Gastrocnemius medialis (tissue), 4 donors: Measurements from ENCODE around the gene SYTL1. TPM values are rescaled to one million over a fixed set of nuclear protein-coding genes. Genes with fewer than 3 reads are reported as not detected.

Experiments
- ATAC-seq, 2 donors: fragments of 150-250 bp; one replicate each; pipeline ENCODE4 v1.9.1; 2016
- DNase-seq, 2 donors: peaks; one replicate each; pipeline ENCODE4 v3.0.0-alpha.2; 2019
- H3K27ac ChIP-seq, 4 donors: fragments of 200-600 bp; sonication (generic); 1 replicate in 1 of 4; 2 replicates in 3 of 4; pipeline ENCODE4 v1.5.1; 2016 to 2018; ENCODE audit warnings: mild to moderate bottlenecking in 2 of 4, moderate library complexity in 1 of 4
- H3K27me3 ChIP-seq, 3 donors: fragments of 200-600 bp; sonication (generic) in 2 of 3; 1 replicate in 1 of 3; 2 replicates in 2 of 3; pipeline versions ENCODE4 v1.5.1 to v1.6.0; 2016 to 2019; ENCODE audit warnings: mild to moderate bottlenecking in 1 of 3, moderate library complexity in 1 of 3
- H3K36me3 ChIP-seq, 2 donors: fragments of 200-600 bp; sonication (generic) in 1 of 2; one replicate each; pipeline ENCODE4 v1.5.1; 2017 to 2018
- H3K4me1 ChIP-seq, 2 donors: fragments of 200-600 bp; sonication (generic) in 1 of 2; one replicate each; pipeline ENCODE4 v1.5.1; 2016 to 2017; ENCODE audit warnings: mild to moderate bottlenecking in 2 of 2
- H3K4me3 ChIP-seq, 4 donors: fragments of 200-600 bp; sonication (generic) in 3 of 4; 1 replicate in 1 of 4; 2 replicates in 3 of 4; pipeline ENCODE4 v1.5.1; 2016 to 2019; ENCODE audit warnings: mild to moderate bottlenecking in 2 of 4
- H3K9me3 ChIP-seq, 3 donors: fragments of 200-600 bp; sonication (generic) in 2 of 3; 1 replicate in 1 of 3; 2 replicates in 2 of 3; pipeline ENCODE4 v1.5.1; 2016 to 2019
- POLR2A ChIP-seq, 2 donors: fragments of 450-650 bp; IDR thresholded peaks; one replicate each; pipeline ENCODE4 v1.6.1; 2017; ENCODE audit warnings: antibody characterized with exemption in 2 of 2, mild to moderate bottlenecking in 2 of 2, moderate library complexity in 2 of 2
- in situ Hi-C, 4 donors: fragments of 200-750 bp; cut with MboI; loops; one replicate each; pipeline versions ENCODE4 v1.15.0 to v1.8.0; 2017; ENCODE audit warnings: low sequenced_read_pairs in 4 of 4
- intact Hi-C: fragments of 100-400 bp; cut with DNase I; formaldehyde crosslinking; loops from one replicate; pipeline ENCODE4 v1.15.1; 2023; ENCODE audit warnings: low total_unique reads
- total RNA-seq, 4 donors: library from RNA; depleted of rRNA; stranded (reverse); fragments of >200 nt; gene quantifications; one replicate each; pipeline versions ENCODE4 v1.1.0 to v1.2.3, GENCODE V29; 2016
- TF ChIP-seq, protein P1 (sequence below), 5 experiments: fragments of 450-650 bp in 3 of 5; fragments of 200-600 bp in 2 of 5; sonication (generic) in 2 of 5; IDR thresholded peaks in 4 of 5; conservative IDR thresholded peaks in 1 of 5; 1 replicate in 4 of 5; 2 replicates in 1 of 5; pipeline ENCODE4 v1.5.1; 2016 to 2019; ENCODE audit warnings: antibody characterized with exemption in 5 of 5, mild to moderate bottlenecking in 3 of 5, moderate library complexity in 3 of 5

Gene SYTL1
- total RNA-seq, 4 donors from 2014 or later, result 0.66 TPM; not detected in 3

DNA sequence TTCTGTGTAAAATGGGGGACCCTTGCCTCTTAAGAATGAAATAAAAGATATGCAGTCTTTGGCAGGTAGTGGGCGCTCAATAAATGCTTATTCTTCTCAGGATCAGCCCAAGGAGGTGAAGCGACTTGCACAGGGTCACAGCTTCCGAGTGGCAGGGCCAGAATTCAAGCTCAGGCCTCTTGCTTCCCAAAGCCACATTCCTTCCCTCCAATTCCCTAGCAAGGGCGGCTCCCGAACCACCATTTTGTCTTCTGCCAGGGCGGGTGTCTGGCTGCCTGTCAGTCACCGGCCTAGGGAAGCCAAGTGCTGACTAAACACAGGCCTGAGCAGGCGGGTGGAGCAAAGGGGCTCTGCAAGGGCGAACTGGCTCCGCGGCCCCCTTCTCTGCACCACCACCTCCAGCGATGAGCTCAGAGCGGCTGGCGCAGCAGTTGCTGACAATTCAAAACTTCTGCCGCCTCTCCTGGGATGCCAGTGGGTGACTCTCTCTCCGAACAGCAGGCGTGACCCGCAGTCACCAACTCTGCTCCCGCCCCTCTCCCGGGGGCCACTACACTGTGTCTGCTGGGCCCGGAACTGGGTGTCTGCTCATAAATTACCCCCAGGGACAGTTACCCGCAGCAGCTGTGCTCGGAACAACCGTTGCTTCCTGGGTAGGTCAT, 61.4 kb downstream of the SYTL1 start:
- H3K4me3 ChIP-seq, result peak overlapping the region in 3 of 4 donors; percentile 6 to 31 (median 29)
- TF ChIP-seq, protein P1, sequence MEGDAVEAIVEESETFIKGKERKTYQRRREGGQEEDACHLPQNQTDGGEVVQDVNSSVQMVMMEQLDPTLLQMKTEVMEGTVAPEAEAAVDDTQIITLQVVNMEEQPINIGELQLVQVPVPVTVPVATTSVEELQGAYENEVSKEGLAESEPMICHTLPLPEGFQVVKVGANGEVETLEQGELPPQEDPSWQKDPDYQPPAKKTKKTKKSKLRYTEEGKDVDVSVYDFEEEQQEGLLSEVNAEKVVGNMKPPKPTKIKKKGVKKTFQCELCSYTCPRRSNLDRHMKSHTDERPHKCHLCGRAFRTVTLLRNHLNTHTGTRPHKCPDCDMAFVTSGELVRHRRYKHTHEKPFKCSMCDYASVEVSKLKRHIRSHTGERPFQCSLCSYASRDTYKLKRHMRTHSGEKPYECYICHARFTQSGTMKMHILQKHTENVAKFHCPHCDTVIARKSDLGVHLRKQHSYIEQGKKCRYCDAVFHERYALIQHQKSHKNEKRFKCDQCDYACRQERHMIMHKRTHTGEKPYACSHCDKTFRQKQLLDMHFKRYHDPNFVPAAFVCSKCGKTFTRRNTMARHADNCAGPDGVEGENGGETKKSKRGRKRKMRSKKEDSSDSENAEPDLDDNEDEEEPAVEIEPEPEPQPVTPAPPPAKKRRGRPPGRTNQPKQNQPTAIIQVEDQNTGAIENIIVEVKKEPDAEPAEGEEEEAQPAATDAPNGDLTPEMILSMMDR (IDR thresholded peaks at IDR 0.05 in 4 of 5, conservative IDR thresholded peaks at IDR 0.05 in 1 of 5), result no peak
- no peak for TF ChIP-seq POLR2A (IDR thresholded peaks at IDR 0.05)
- peaks cover 50 to 53% of the 10 kb centered on the region in 2 donors for H3K4me1 ChIP-seq
- peak overlapping the region; percentile 68 to 78 (median 72) for H3K27ac ChIP-seq
- no peaks in the 10 kb centered on the region for H3K9me3 ChIP-seq
- ATAC-seq (peak; percentile 43 to 49), DNase-seq (peak; percentile 53 to 77)
- in situ Hi-C loops, result loop anchor here in 2 of 4 donors (10.0 to 25.0 kb wide), 2 partner anchors 109 to 202 kb away; partner anchors contain the start of gene AHDC1 (in 1 of the 2)
- H3K36me3 ChIP-seq, result peaks cover 0 to 23% of the 10 kb centered on the region in 2 donors
- H3K27me3 ChIP-seq, result no peaks in the 10 kb centered on the region
- intact Hi-C loops, result loop anchor here (2.0 to 10.0 kb wide), 3 partner anchors 89 to 204 kb away; partner anchors contain the start of gene WASF2

Other genes with a start within 250 kb of the SYTL1 start
- 1 to 10 TPM; 2.5 to 4.3 (median 3.7) TPM for gene SLC9A1, start 186.9 kb upstream of the SYTL1 start, total RNA-seq
- 10 to 100 TPM; 36.8 to 85.5 (median 60.6) TPM for gene WDTC1, start 107.4 kb upstream of the SYTL1 start, total RNA-seq
- 10 to 100 TPM; 16.5 to 21.9 (median 17.8) TPM for gene TMEM222, start 19.9 kb upstream of the SYTL1 start, total RNA-seq
- 10 to 100 TPM; 16.5 to 29.1 (median 18.4) TPM for gene MAP3K6, start 24.9 kb downstream of the SYTL1 start, total RNA-seq
- gene FCN3, start 32.8 kb downstream of the SYTL1 start, total RNA-seq, result 10 to 100 TPM; 13.2 to 35.7 (median 19.3) TPM
- gene CD164L2, start 41.3 kb downstream of the SYTL1 start, total RNA-seq, result not detected
- under 1 TPM in 3 of 4 donors, not detected in 1; 0.23 to 0.51 (median 0.35) TPM for gene GPR3, start 50.6 kb downstream of the SYTL1 start, total RNA-seq
- gene WASF2, start 148.1 kb downstream of the SYTL1 start, total RNA-seq, result 10 to 100 TPM; 10.6 to 16.7 (median 13.3) TPM